NCI-H446 (cell line): Measurements from ENCODE around the gene FZD4.
"Not testable (repeated sequence)": the region's sequence is repeated elsewhere in the genome, so short reads cannot be mapped to it uniquely, and the experiment has no call there.

Experiments used
- DNase-seq, 2 experiments: peaks; one replicate each; lab custom pipeline; 2025; lab: John Stamatoyannopoulos, UW

FZD4 gene

DNA sequence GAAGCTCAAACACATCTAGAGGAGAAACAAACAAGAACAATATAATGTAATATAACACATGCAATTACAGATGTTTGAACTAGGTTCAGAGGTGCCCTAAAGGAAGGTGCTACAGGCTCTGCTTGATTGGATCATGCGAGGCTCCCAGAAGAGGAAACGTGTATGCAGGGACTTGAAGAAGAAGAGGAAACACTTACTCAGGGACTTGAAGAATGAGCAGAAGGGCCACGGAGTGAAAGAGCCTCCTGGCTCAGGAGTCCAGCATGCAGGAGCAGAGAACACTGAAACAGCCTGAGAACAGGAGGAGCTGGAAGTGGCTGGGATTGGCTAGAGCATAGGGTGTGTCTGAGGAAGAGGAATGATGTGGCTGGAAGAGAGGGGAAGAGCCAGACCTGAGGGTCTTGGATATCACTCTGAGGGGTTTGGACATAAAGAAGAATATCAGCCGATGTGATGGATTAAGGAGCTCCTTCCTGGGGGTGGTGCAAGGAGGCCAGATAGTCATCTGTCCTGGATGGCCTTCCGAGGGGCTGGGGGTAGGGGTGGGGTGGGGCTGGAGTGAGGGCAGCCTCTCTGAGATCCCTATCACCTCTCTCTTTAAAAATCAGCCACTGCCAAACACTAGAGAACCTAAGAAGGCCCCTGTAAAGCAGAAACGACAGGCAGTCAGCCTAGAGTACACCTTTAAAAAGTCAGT, 16.8 kb downstream of the FZD4 start:
- DNase-seq: no peak

DNA sequence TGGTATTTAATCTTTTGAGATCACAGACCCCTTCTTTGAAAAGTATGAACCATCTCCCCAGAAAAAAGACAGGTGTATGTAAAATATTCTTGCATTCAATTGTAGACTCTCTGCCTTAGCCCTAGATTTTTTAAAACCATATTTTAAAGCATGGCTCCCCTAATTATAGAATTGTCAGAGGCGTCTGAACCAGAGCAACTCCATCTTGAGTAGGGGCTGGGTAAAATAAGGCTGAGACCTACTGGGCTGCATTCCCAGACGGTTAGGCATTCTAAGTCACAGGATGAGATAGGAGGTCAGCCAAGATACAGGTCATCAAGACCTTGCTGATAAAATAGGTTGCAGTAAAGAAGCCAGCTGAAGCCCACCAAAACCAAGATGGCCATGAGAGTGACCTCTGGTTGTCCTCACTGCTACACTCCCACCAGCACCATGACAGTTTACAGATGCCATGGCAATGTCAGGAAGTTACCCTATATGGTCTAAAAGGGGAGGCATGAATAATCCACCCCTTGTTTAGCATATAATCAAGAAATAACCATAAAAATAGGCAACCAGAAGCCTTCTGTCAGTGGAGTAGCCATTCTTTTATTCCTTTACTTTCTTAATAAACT, 17.9 kb downstream of the FZD4 start:
- not testable (repeated sequence) for DNase-seq

DNA sequence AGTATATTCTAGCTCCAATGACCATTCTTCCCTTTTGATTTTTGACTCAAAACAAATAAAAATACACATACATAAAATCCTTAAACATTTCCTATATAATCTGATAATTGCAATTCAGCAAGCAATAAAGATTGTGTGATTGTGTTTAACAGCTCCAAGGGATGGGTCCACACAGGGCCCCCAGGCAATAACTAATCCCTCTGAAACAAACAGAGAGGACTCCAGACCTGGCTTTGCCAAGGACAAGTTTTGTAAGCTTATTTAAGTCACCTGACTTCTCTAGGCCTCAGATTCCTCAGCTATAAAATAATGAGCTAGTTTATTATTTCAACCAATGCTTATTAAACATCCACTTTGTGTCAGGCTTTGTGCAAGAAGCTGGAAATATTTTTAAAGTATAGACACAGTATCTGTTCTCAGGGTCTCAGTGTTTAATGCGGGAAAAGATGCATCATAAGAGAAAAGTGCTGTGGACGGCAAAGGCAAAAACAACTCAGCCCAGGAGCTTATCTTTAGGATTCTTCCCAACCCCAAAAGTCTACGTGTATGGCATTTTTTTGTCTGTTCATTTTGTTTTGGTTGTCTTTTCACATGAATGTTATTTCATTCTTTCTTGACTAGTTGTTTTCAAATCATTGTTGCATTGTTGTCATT, 20.1 kb downstream of the FZD4 start:
- DNase-seq: no peak

DNA sequence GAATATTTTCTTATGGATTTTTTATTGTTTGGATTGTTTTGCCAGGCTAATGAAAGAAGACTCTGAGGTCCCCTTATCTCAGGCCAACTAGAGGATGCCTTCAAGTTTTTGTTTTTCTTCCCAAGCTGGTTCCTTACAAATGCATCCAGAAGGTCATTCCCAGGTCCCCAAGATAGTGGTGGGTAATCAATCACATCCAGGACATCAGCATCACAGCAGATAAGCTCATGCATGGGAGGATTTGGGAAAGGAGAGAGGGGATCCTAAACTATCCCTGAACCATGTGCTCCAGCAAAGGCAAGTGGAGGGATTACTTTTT, 20.7 kb downstream of the FZD4 start:
- DNase-seq: no peak

DNA sequence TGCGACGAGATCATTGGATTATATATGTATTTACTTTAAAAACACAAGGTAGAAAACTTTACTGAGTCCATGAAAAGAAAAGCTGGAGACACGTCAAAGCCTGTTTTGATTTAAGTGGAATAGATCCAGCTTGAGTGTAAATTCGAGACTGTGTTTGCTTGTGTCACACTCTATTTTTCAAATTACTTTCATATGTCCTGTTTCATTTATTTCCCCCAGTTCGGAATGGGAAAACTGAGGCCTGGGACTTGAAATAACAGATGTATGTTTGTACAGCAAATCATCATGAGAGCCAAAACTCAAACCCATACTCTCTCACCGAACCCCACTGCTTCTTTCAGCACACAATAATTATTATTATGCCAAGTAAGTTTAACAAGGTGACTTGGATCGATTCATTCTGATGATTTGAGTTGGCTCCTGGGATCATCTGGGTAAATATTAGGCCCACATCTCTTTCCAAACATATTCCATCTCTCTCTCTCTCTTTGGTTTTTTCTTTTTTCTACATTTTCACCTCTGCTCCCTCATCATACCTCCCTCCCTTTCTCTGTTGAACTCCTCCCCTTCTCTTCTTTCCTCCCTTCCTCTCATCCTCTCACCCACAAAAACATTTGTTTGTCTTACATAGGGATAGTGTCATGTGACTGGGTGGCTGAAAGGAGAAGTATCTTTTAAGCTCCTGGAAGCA, 21.2 kb downstream of the FZD4 start:
- DNase-seq: no peak

DNA sequence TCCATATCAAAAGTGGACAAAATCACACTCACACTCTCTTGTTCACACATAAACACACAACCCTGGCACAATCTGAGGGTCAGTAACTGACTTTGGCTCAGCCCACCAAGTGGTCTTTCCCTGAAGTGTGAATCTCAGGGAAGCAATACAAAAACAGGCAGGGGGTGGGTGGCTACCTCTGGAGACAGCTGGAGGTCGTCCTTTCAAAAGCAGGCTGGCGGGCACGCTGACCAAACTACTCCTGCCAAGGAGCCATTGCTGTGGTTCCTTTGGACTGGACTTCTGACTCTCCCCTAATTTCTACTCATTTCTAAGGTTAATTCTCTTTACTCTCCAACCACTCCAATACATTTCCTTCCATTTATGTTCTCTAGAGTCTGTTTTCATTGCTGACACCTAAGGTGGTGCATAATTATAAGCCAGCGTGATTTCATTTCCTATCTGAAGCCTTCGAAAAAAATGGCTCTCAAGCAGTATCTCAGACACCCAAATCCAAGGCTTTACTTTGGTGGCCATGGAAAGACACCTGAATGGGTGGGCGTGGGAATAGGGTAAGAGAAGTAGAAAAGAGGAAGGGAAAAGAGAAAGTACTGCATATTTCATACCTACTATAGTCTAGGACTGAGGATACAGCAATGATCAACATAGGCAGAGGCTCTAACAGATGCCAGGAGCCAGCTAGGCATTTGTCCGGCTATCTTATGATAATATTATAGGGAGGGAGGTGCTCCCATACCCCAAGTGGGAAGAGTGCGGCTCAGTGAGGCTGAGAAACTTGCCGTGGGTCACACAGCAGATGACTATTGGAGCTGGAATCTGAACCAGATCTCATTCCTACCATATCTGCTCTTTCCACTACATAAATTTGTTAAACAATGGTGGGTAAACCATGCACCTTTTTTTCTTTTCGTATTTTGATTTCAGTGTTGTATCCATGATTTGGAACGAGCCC, 22.0 kb downstream of the FZD4 start:
- DNase-seq: no peak

DNA sequence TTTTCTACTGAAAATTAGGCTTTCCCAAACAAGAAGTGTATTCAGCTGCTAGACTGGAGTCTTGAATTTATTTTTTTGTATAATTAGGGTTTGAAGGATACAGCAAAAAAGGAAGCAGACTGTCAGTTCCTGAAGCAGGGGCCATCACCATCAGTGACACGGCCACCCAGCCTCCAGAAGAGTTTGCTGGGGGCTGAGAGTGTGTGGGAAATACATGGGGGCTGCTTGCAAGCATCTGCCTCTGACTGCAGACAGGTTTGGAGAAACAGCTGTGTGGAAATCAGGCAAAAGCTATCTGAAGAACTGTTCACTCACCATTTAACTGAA, 23.0 kb downstream of the FZD4 start:
- DNase-seq: no peak

DNA sequence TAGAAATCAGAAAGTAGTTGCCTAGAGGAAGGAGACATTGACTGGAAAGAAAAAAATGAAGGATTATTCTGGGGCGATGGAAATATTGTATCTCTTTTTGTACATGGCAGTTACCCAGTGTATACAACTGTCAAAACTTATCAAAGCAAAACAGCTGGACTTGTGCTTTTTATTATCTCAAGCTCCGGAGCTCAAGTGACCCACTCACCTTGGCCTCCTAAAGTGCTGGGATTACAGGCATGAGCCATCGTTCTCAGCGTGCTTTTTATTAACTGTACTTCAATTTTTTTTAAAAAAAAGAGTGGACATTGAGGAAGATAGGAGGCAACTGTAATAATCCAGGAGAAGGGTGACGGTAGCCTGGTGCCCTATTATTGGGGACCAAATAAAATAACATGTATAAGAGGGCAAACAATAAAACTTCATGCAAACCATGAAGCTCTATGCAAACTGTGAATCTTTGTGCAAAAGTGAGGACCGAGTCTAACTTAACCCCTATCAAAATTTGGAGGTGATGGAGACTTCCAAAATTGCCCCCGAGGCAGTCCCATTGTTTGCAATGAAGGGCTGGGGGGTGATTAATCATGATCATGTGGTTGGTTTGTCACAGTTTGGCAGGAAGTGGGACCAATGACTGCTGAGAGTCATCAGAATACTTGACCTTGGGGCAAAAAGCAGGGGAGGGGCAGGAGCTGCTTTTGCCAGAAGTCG, 23.5 kb downstream of the FZD4 start:
- peak in 1 of 2 experiments; percentile 23 for DNase-seq

DNA sequence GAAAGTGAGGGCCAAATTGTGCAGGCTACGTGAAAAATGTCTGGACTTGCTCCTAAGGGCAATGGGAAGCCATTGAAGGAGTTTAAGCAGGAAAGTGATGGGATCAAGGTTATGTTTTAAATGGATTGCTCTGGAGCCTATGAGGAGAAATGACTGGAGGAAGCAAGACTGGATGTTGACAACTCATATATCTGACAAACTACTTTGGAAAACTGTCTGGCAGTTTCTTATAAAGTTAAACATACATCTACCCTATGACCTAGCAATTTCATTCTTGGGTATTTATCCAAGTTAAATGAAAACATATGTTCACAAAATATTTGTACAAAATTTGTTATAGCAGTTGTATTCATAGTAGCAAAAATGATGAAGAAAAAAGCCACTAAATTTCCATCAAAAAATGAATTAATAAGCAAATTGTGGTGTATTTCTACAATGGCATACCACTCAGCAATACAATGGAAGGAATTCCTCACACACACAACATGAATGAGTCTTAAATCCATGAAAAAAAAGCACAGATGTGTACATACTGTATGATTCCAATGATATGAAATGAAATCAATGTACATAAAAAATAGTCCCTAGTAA, 24.1 kb downstream of the FZD4 start:
- DNase-seq: no peak

DNA sequence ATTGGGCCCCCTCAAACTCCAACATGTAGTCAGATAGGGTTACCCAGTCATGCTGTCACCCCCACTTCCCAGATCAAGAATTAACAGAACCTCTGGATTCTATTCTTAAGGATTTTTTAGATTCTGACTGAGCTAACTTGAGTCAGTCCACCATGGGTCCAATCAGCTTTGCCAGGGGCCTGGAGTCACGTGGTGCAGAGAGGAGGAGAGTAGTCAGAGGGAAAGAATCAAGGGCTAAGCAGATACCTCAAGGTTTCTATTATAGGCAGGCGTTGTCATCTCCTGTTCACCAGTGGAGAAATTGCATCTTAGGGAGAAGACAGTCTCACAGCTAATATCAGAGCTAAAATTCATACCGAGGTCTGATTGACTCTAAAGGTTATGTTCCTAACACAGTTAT, 28.2 kb downstream of the FZD4 start:
- no peak for DNase-seq

DNA sequence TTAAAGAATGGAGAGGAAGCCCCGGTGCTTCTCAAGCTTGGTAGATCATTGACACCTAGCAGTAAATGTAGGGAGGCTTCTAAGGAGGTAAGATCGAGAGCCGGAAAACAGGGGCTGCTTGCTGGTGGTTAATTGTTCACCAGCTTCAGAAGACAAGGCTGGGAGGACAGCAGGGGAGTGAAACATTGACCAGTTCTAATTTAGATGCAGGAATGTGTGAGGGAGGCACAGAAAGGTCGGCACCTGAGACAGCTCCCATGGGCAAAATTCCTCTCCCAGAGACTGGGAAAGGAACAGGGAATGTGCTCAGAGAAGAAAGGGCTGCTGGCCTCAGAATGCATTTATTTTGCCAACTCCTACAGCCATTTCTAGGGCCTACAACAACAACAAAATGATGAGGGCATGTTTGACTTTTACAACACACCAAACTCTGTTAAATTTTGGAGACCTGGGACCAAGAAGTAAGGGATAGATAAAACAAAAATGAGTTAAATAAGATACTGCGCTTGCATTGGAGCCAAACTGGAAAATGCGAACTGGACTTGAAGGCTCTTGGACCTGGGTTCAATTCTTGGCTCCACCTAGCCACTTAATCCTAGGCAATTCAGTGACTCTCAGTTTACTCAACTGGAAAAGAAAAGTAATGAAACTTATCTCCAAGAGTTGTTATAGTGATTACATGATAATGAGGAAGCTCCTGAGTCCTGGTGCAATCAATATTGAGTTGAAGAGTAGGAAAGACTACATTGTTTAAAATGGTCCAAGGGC, 31.0 kb downstream of the FZD4 start:
- peak in 1 of 2 experiments; percentile 26 for DNase-seq

DNA sequence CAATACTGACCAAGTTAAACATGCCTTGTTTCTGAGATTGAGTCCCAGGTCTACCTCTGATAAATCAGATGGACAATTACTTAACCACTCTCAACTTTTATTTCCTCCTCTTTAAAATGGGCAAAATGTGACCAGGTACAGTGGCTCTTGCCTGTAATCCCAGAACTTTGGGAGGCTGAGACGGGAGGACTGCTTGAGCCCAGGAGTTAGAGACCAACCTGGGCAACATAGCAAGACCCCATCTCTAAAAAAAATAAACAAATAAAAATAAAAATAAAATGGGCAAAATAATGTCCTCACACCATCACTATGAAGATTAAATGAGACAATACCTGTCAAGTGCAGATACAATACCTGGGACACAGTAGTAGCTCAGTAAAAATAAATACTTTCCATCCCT, 33.0 kb downstream of the FZD4 start:
- no peak for DNase-seq

DNA sequence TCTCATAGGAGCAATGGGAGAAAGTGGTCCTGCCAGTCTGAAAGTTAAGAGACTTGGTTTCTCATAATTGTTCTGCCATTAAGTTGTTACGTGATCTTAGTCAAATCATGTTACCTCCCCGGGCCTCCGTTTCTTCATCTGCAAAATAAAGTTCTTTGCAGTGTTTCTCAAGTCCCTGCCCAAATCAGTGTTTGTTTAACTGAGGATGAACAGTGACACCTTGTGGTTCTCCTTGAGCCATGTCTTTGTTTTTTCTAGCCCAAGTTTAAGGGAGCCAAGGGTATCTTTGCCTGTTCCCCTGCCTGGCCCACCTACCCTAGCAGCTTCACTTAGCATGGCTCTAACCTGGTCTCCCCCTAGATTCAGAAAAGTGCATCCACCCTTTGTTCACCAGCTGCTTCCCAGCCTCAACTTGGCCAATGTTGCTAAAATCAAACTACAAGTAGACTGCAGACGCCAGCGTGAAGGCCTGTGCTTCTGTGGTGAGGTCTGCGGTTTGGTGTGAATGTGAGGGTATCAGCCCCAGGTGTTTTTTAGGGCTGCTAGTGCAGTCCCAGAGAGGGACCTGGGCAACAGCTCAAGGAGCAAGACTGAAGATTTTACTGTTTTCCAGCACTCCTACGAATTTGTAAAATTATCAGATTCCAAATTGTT, 35.5 kb downstream of the FZD4 start:
- peak; percentile 38 to 81 for DNase-seq

DNA sequence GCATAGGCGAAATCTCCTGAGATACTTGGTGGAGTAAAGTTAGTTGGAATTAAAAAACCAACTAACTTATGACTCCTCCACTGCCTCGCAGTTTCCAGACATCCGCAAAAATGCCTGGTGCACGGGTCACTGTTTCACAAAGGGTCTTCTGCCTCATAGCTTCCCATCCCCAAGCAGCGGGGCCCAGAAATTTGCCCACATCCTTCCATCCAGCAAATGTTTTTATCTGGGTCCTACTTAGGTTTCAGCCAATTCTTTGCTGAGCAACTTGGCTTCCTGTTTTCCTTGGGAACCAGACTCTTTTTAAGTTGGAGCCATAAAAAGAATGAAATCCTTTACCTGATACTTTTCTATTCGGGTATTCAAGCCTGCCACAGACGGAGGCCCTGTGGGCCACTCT, 36.2 kb downstream of the FZD4 start:
- DNase-seq: no peak

DNA sequence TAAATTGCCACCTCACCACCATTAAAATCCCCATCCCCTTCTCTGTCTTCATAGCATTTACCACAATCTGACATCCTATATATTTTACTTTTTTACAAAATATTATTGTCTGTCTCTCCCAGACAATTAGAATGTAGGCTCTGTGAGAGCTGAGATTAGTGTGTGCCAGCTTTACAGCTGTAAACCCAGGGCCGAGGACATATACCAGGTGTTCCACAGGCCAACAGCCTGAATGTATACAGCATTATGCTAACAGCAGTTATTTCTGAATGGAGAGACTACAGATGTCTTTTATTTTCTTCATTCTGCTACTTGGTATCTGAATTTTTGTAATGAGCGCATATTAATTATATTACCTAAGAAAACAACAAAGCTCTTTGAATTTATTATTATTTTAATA, 36.7 kb downstream of the FZD4 start:
- no peak for DNase-seq

DNA sequence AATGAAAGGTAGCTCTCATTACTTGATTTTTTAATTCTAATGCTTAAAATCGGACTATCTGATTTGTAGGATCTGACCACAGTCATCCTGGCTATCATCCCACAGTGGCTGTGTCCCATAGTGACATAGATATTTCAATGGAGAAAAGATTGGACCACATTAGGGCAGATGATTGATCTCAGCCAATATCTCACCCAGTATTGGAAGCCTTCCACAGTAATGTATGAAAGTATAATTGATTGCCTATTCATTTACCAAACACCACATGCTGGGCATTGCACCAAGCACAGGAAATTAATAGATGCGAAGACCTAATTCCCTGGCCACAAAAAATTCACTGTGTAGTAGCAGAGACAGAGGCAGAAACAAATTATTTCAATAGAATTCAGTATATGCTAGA, 37.6 kb downstream of the FZD4 start:
- DNase-seq: no peak

DNA sequence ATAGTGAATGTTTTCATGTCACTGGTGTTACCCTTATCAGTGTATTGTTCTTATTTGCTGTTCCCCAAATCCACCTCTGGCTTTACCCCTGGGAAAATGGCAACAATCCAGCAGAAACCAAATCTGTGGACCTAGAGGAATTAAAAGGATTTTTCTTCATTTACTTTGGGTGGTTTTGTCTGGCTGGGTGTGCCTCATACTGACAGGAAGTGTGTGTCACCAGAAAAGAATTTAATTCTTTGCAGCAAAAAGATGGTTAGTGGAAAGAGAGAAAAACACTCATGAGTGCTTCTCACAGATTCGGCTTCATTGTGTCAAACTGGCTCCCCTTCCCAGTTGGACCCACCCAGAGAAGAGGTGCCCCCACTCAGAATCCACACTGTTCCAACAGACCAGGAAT, 38.9 kb downstream of the FZD4 start:
- DNase-seq: no peak

DNA sequence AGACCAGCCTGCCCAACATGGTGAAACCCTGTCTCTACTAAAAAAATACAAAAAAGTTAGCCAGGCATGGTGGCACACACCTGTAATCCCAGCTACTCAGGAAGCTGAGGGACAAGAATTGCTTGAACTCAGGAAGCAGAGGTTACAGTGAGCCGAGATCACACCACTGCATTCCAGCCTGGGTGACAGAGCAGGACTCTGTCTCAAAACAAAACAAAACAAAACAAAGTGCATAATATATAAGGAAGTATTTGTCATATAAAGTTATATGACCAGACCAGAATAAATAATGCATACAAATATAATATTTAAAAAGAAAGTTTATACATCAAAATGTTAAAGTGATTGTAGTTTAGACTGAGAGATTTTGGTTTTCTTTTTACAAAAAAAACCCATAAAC, 39.3 kb downstream of the FZD4 start:
- DNase-seq: not testable (repeated sequence)

DNA sequence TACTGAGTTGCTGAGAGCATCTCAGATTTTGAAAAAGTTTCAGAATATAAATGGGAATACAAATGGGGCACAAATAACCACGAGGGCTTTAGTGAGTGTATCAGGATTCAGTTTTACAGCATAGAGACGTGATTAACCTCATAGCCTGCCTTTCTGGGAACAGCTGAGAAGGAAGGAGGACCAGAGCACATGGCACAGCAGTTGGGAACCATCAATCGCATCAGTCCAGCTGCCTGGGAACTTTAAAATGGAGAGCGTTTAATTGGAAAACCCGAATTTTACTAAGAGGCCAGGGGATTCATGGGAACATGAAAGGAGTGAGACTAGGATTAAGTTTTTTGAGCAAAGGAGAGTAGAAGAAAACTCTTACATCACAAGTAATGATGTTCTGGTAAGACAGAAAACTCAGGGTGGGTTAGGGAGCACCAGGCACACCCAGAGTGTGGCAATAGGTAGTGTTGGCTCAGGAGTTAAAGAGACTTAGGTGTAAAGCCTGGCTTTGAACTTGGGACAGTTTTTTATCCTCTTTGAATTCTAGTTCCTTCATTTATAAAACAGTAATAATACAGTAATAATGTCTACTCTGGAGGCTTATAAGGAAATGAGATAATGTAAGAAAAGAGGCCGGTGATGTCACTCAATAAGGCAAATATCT, 40.2 kb downstream of the FZD4 start:
- no peak for DNase-seq
